K562 (cell line): Measurements from ENCODE around the gene RASSF7. TPM values are rescaled to one million over a fixed set of nuclear protein-coding genes. Genes with fewer than 3 reads are reported as not detected.

ENCODE experiments used
- CAMTA2 ChIP-seq: fragments of 250-450 bp; sonication (Bioruptor Pico); conservative IDR thresholded peaks from 2 replicates; pipeline ENCODE4 v1.5.1; 2022
- CCNT2 ChIP-seq: IDR thresholded peaks from 2 replicates; pipeline ENCODE4 v1.6.1; 2011; ENCODE audit warnings: borderline replicate concordance, low read depth, mild to moderate bottlenecking, moderate library complexity, mixed read lengths, low read length; ENCODE audit not compliant: insufficient read length; ENCODE audit errors: extremely low read depth
- CXXC5 ChIP-seq: fragments of 250-450 bp; sonication (Bioruptor Pico); IDR thresholded peaks from 2 replicates; pipeline ENCODE4 v1.8.0; 2022; ENCODE audit warnings: inconsistent platforms, mild to moderate bottlenecking, moderate library complexity
- GATA2 ChIP-seq: sonication (generic); formaldehyde crosslinking; IDR thresholded peaks from 2 replicates; pipeline ENCODE4 v1.4.0; 2020; ENCODE audit warnings: mild to moderate bottlenecking, missing genetic modification reagents
- HNRNPL ChIP-seq: fragments of 200-400 bp; formaldehyde crosslinking; IDR thresholded peaks from 2 replicates; pipeline ENCODE4 v1.6.1; 2017; ENCODE audit warnings: low read depth, mild to moderate bottlenecking, low read length
- NRF1 ChIP-seq, 2 experiments: fragments of 450-650 bp; IDR thresholded peaks in 1 of 2; conservative IDR thresholded peaks in 1 of 2; 2 replicates each; pipeline ENCODE4 v1.6.1; 2014; ENCODE audit warnings: mild to moderate bottlenecking in 2 of 2
- NUFIP1 ChIP-seq: fragments of 450-650 bp; IDR thresholded peaks from 2 replicates; pipeline ENCODE4 v1.6.1; 2018; ENCODE audit not compliant: partially characterized antibody
- POLR2G ChIP-seq: fragments of 200-400 bp; formaldehyde crosslinking; IDR thresholded peaks from 2 replicates; pipeline ENCODE4 v1.6.1; 2017; ENCODE audit warnings: low read depth, mild to moderate bottlenecking, antibody characterized with exemption, low read length, moderate library complexity
- POLR3G ChIP-seq: IDR thresholded peaks from 2 replicates; pipeline ENCODE4 v1.6.1; 2011; ENCODE audit not compliant: insufficient read length, insufficient replicate concordance; ENCODE audit errors: extremely low read depth
- RBM14 ChIP-seq: fragments of 200-400 bp; formaldehyde crosslinking; IDR thresholded peaks from 2 replicates; pipeline ENCODE4 v1.6.1; 2018; ENCODE audit warnings: low read depth, mild to moderate bottlenecking, low read length, moderate library complexity, borderline replicate concordance; ENCODE audit not compliant: insufficient read depth
- RBM25 ChIP-seq: fragments of 200-400 bp; formaldehyde crosslinking; IDR thresholded peaks from 2 replicates; pipeline ENCODE4 v1.6.1; 2018; ENCODE audit warnings: low read length, low read depth, moderate library complexity; ENCODE audit not compliant: severe bottlenecking
- SIN3A ChIP-seq, 2 experiments: fragments of 150-350 bp in 1 of 2; IDR thresholded peaks; 2 replicates each; pipeline ENCODE4 v1.6.1; 2011 to 2016; ENCODE audit warnings: borderline replicate concordance in 2 of 2, low read depth in 2 of 2, low read length in 2 of 2, mild to moderate bottlenecking in 2 of 2, moderate library complexity in 2 of 2; ENCODE audit not compliant: control insufficient read depth in 1 of 2
- SMARCC2 ChIP-seq: fragments of 450-650 bp; IDR thresholded peaks from 2 replicates; pipeline ENCODE4 v1.6.1; 2017; ENCODE audit warnings: antibody characterized with exemption, moderate library complexity, mild to moderate bottlenecking, low read depth
- XRCC4 ChIP-seq: IDR thresholded peaks from one replicate; pipeline ENCODE4 v1.6.1; 2011; ENCODE audit not compliant: insufficient read depth, insufficient read length; ENCODE audit errors: extremely low read depth
- ZBTB5 ChIP-seq: fragments of 450-650 bp; IDR thresholded peaks from 2 replicates; pipeline ENCODE4 v1.6.1; 2017; ENCODE audit warnings: antibody characterized with exemption
- ZNF395 ChIP-seq: fragments of 200-800 bp; sonication (Bioruptor generic); IDR thresholded peaks from 2 replicates; pipeline ENCODE4 v1.6.1; 2017; ENCODE audit warnings: missing genetic modification characterization, missing compliant biosample characterization
- ZNF436 ChIP-seq: fragments of 250-450, 450-650 bp; sonication (Bioruptor Pico); formaldehyde crosslinking; IDR thresholded peaks from 2 replicates; pipeline ENCODE4 v1.7.0; 2020; ENCODE audit warnings: mild to moderate bottlenecking
- ZNF511 ChIP-seq: sonication (generic); formaldehyde crosslinking; IDR thresholded peaks from 2 replicates; pipeline ENCODE4 v1.8.0; 2022; ENCODE audit warnings: mild to moderate bottlenecking, missing genetic modification reagents
- polyA plus RNA-seq, 8 experiments: library from polyadenylated mRNA; depleted of rRNA in 4 of 8; stranded (reverse) in 5 of 8; unstranded in 3 of 8; fragments of >200 nt; fragmentation: Nextera tagmentation in 2 of 8; fragmentation: Illumina TruSeq in 1 of 8; extraction: Ambion mirVana in 2 of 8; extraction: Trizol in 1 of 8; gene quantifications; 2 replicates each; pipeline versions ENCODE4 v1.2.1 to v1.2.3, GENCODE V29; 2011 to 2014; ENCODE audit warnings: inconsistent platforms in 1 of 8, missing spikeins in 1 of 8
- total RNA-seq, 7 experiments: library from RNA; depleted of rRNA in 6 of 7; stranded (reverse); fragments of >200 nt in 6 of 7; fragmentation: Illumina TruSeq in 2 of 7; extraction: Trizol in 2 of 7; gene quantifications; 2 replicates each; pipeline versions ENCODE4 v1.2.1 to v1.2.3, GENCODE V29; 2011 to 2021; ENCODE audit warnings: low replicate concordance in 1 of 7
- TF ChIP-seq, protein P1 (sequence below): sonication (generic); formaldehyde crosslinking; IDR thresholded peaks from 2 replicates; pipeline ENCODE4 v1.8.1; 2023; ENCODE audit warnings: mild to moderate bottlenecking, missing genetic modification reagents
- TF ChIP-seq, protein P2 (sequence below), 2 experiments: fragments of 250-450 bp in 1 of 2; fragments of 450-650 bp in 1 of 2; sonication (Bioruptor Pico) in 1 of 2; IDR thresholded peaks; 2 replicates each; pipeline versions ENCODE4 v1.6.1 to v1.8.0; 2016 to 2021; ENCODE audit warnings: mild to moderate bottlenecking in 2 of 2, moderate library complexity in 2 of 2, missing compliant biosample characterization in 1 of 2, missing genetic modification characterization in 1 of 2

RASSF7 gene
- total and polyA plus RNA-seq, 9 of the 15 experiments (the other 6 are each of a cell fraction or from before 2014, with no cell fraction given), result 0.41 to 45.2 (median 18.6) TPM

DNA sequence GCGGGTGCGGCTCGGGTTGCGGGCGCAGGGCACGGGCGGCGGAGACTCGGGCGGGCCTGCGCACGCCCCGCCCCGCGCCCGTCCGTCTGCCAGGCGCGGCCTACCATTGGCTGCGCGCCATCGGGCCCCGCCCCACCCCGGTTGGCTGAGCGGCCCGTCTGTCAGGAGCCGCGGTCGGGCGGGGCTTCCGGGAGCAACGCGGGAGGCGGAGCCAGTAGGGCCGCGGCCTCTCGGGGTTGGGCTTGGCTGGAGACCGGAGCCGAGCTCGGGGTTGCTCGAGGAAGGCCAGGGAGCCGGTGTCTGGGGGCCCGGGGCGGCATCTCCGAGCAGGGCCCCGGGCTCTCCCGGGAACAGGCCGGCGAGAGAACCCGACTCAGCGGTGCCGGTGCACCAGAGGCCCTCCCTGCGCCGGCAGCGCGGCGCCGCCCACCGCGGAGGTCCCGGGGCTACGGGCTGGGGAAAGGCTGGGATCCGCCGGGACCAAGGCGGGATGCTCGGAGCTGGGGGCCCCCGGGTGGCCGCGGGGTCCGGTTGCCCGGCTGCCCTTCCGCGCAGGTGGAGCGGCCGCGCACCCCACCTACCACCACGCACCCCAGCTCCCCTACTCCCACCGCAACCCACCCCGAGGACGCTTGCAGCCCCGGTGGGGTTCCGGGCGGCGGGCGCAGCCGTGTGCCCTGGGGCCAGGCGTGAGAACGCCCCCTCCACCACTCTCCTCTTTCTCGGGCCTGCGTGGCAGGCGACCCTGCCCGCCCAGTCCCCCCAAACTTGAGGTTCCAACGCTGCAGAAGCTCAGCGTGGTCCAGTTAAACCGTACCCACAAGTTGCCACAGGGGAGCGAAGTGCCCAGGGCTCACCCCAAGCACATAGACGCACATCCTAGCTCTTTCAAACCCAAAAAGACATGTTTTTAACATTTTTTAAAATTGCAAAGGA, 25.0 kb upstream of the RASSF7 start, which contains the start of gene HRAS (continued):
- TF ChIP-seq SIN3A (IDR thresholded peaks at IDR 0.05; ENCODE audit: borderline replicate concordance in 2 of 2, control insufficient read depth in 1 of 2, low read depth in 2 of 2, low read length in 2 of 2), result no peak
- TF ChIP-seq ZNF511 (CRISPR knock-in tag), result no peak
- TF ChIP-seq CCNT2, result peak; percentile 56
- TF ChIP-seq NRF1 (conservative IDR thresholded peaks at IDR 0.05 in 1 of 2, IDR thresholded peaks at IDR 0.05 in 1 of 2), result peak; percentile 88 to 89
- TF ChIP-seq CXXC5 (CRISPR knock-in tag), result peak; percentile 99
- no peak for TF ChIP-seq CAMTA2 (CRISPR knock-in tag)
- peak; percentile 29; the same call in 1 of the 2 replicates for TF ChIP-seq HNRNPL
- TF ChIP-seq SMARCC2, result no peak
- no peak for TF ChIP-seq XRCC4
- TF ChIP-seq, protein P1, sequence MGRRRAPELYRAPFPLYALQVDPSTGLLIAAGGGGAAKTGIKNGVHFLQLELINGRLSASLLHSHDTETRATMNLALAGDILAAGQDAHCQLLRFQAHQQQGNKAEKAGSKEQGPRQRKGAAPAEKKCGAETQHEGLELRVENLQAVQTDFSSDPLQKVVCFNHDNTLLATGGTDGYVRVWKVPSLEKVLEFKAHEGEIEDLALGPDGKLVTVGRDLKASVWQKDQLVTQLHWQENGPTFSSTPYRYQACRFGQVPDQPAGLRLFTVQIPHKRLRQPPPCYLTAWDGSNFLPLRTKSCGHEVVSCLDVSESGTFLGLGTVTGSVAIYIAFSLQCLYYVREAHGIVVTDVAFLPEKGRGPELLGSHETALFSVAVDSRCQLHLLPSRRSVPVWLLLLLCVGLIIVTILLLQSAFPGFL, result no peak
- TF ChIP-seq NUFIP1, result no peak
- TF ChIP-seq, protein P2, sequence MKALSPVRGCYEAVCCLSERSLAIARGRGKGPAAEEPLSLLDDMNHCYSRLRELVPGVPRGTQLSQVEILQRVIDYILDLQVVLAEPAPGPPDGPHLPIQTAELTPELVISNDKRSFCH (CRISPR knock-in tag; IDR thresholded peaks at IDR 0.05), result no peak
- TF ChIP-seq, protein P2 (tag; IDR thresholded peaks at IDR 0.05), result no peak
- TF ChIP-seq GATA2, result no peak
- peak; percentile 46; the same call in 1 of the 2 replicates for TF ChIP-seq ZNF395 (CRISPR knock-in tag)
- peak; percentile 93 for TF ChIP-seq POLR2G
- TF ChIP-seq RBM14, result 0 out of 2 replicates have a peak, but pooled peaks have one; percentile 26
- no peak for TF ChIP-seq ZNF436
- TF ChIP-seq RBM25, result peak; percentile 100
- no peak for TF ChIP-seq POLR3G
- no peak for TF ChIP-seq ZBTB5
